IMR-90 (cell line): Measurements from ENCODE around the gene YPEL3. TPM values are rescaled to one million over a fixed set of nuclear protein-coding genes. Genes with fewer than 3 reads are reported as not detected.

Experiments used
- ATAC-seq: fragments of 200-7000 bp; cut with Tn5 transposase; 2 replicates; pipeline ENCODE4 v1.9.1; 2020; ENCODE audit warnings: low read depth, mild to moderate bottlenecking, moderate library complexity
- BruUV-seq: library from RNA; stranded (reverse); fragments of 400-500 nt; replicated peaks from 2 replicates; lab custom pipeline; 2021; lab: Mats Ljungman, UMichigan
- CTCF ChIA-PET: fragments of 300-600 bp; formaldehyde crosslinking; extraction: SDS; loops from one replicate; lab custom pipeline; 2021; ENCODE audit warnings: antibody characterized with exemption; lab: Yijun Ruan, JAX
- POLR2A ChIA-PET: fragments of 300-600 bp; sonication (Branson Sonifier 250); formaldehyde crosslinking; loops from one replicate; lab custom pipeline; 2022; ENCODE audit warnings: antibody characterized with exemption; ENCODE audit not compliant: unreplicated experiment; lab: Charles Lee
- DNase-seq: peaks from one replicate; pipeline ENCODE4 v3.0.0; 2013
- H2AFZ ChIP-seq: replicated peaks from 2 replicates; pipeline ENCODE3; 2013; ENCODE audit warnings: low read length, mild to moderate bottlenecking; ENCODE audit not compliant: poor library complexity
- H2AK5ac ChIP-seq: 2 replicates; pipeline ENCODE4 v1.6.1; 2013; ENCODE audit warnings: low read depth, low read length, inconsistent platforms
- H2AK9ac ChIP-seq: replicated peaks from 2 replicates; pipeline ENCODE3; 2013; ENCODE audit warnings: mild to moderate bottlenecking, low read depth, low read length, moderate library complexity; ENCODE audit not compliant: poor library complexity
- H2BK120ac ChIP-seq: 2 replicates; pipeline ENCODE4 v1.6.1; 2013; ENCODE audit warnings: low read depth, low read length, inconsistent platforms
- H2BK15ac ChIP-seq: 3 replicates; pipeline ENCODE4 v1.6.1; 2013; ENCODE audit warnings: low read depth, low read length, inconsistent platforms
- H2BK20ac ChIP-seq: 2 replicates; pipeline ENCODE4 v1.6.1; 2013; ENCODE audit warnings: low read depth, mild to moderate bottlenecking, inconsistent platforms, low read length, moderate library complexity
- H2BK5ac ChIP-seq: 2 replicates; pipeline ENCODE4 v1.6.1; 2013; ENCODE audit warnings: mild to moderate bottlenecking, low read depth, low read length, inconsistent platforms; ENCODE audit not compliant: poor library complexity, severe bottlenecking
- H3K14ac ChIP-seq: replicated peaks from 2 replicates; pipeline ENCODE4 v1.6.1; 2013; ENCODE audit warnings: low read depth, low read length, inconsistent platforms
- H3K18ac ChIP-seq: 2 replicates; pipeline ENCODE4 v1.6.1; 2013; ENCODE audit warnings: low read depth, low read length, control low read depth
- H3K23ac ChIP-seq: 2 replicates; pipeline ENCODE4 v1.6.1; 2013; ENCODE audit warnings: low read depth, low read length, inconsistent platforms
- H3K27ac ChIP-seq: 2 replicates; pipeline ENCODE4 v1.5.1; 2013; ENCODE audit warnings: mild to moderate bottlenecking, control low read depth, low read length; ENCODE audit not compliant: insufficient read depth
- H3K27me3 ChIP-seq: 2 replicates; pipeline ENCODE4 v1.6.1; 2013; ENCODE audit warnings: low read length; ENCODE audit not compliant: control insufficient read depth, insufficient read depth
- H3K36me3 ChIP-seq: 2 replicates; pipeline ENCODE4 v1.6.1; 2013; ENCODE audit warnings: low read length, mixed read lengths; ENCODE audit not compliant: control insufficient read depth, insufficient read depth
- H3K4ac ChIP-seq: 2 replicates; pipeline ENCODE4 v1.6.1; 2013; ENCODE audit warnings: low read depth, low read length, inconsistent platforms
- H3K4me1 ChIP-seq: 2 replicates; pipeline ENCODE4 v1.6.1; 2013; ENCODE audit warnings: low read length, mixed read lengths; ENCODE audit not compliant: control insufficient read depth, insufficient read depth
- H3K4me2 ChIP-seq: 2 replicates; pipeline ENCODE4 v1.6.1; 2013; ENCODE audit warnings: low read depth, mild to moderate bottlenecking, control low read depth, low read length, moderate library complexity
- H3K4me3 ChIP-seq: 2 replicates; pipeline ENCODE4 v1.5.1; 2013; ENCODE audit warnings: low read depth, mild to moderate bottlenecking, control low read depth, low read length, moderate library complexity; ENCODE audit not compliant: insufficient read depth
- H3K56ac ChIP-seq: 2 replicates; pipeline ENCODE4 v1.6.1; 2013; ENCODE audit warnings: low read length, inconsistent platforms; ENCODE audit not compliant: insufficient read depth; ENCODE audit errors: extremely low read depth
- H3K79me1 ChIP-seq, 2 experiments: 2 replicates each; pipeline ENCODE4 v1.6.1; 2013; ENCODE audit warnings: low read length in 2 of 2, inconsistent platforms in 1 of 2, low read depth in 1 of 2
- H3K9ac ChIP-seq: 2 replicates; pipeline ENCODE4 v1.6.1; 2013; ENCODE audit warnings: low read depth, low read length, control low read depth
- H3K9me1 ChIP-seq: 2 replicates; pipeline ENCODE4 v1.6.1; 2013; ENCODE audit warnings: low read length, inconsistent platforms; ENCODE audit not compliant: insufficient read depth
- H3K9me3 ChIP-seq: 2 replicates; pipeline ENCODE4 v1.6.1; 2013; ENCODE audit warnings: low read length; ENCODE audit not compliant: control insufficient read depth, insufficient read depth
- H4K20me1 ChIP-seq: 2 replicates; pipeline ENCODE4 v1.6.1; 2013; ENCODE audit warnings: low read length, inconsistent platforms; ENCODE audit not compliant: insufficient read depth
- H4K5ac ChIP-seq: 2 replicates; pipeline ENCODE4 v1.6.1; 2013; ENCODE audit warnings: mild to moderate bottlenecking, low read depth, low read length, control low read depth
- H4K8ac ChIP-seq, 2 experiments: 2 replicates each; pipeline ENCODE4 v1.6.1; 2013; ENCODE audit warnings: low read depth in 2 of 2, low read length in 2 of 2, control low read depth in 1 of 2, inconsistent platforms in 1 of 2
- H4K91ac ChIP-seq: 2 replicates; pipeline ENCODE4 v1.6.1; 2013; ENCODE audit warnings: low read depth, low read length, inconsistent platforms; ENCODE audit not compliant: insufficient read depth
- MAZ ChIP-seq: IDR thresholded peaks from 2 replicates; pipeline ENCODE4 v1.6.1; 2012; ENCODE audit warnings: low read depth, mild to moderate bottlenecking, low read length, improper control_type of control experiment, moderate library complexity, borderline replicate concordance
- POLR2A ChIP-seq: IDR thresholded peaks from 2 replicates; pipeline ENCODE4 v1.6.1; 2012; ENCODE audit warnings: mild to moderate bottlenecking, low read depth, low read length
- RCOR1 ChIP-seq: IDR thresholded peaks from 2 replicates; pipeline ENCODE4 v1.6.1; 2012; ENCODE audit warnings: mild to moderate bottlenecking, low read length, improper control_type of control experiment; ENCODE audit not compliant: insufficient replicate concordance
- RFX5 ChIP-seq: IDR thresholded peaks from 2 replicates; pipeline ENCODE4 v1.8.0; 2012; ENCODE audit warnings: low read depth, mild to moderate bottlenecking, low read length, moderate library complexity
- WGBS, 2 experiments: methylation state at CpG; one replicate each; pipeline versions ENCODE4 v1.1.5 to v1.1.7; 2013; ENCODE audit warnings: missing lambda C conversion rate in 2 of 2; ENCODE audit not compliant: insufficient read length in 1 of 2; ENCODE audit errors: extremely low coverage in 2 of 2; 5-methylcytosine and 5-hydroxymethylcytosine counted together
- dilution Hi-C: fragments of 300-500 bp; cut with HindIII; formaldehyde crosslinking; loops from one replicate; pipeline ENCODE4 v1.14.3; 2018; ENCODE audit warnings: low sequenced_read_pairs; ENCODE audit not compliant: unreplicated experiment
- in situ Hi-C: fragments of 300-500 bp; cut with MboI; formaldehyde crosslinking; loops from 3 replicates; pipeline ENCODE4 v1.14.3; 2019; ENCODE audit warnings: low sequenced_read_pairs, inconsistent platforms, mixed read lengths
- intact Hi-C: fragments of 100-400 bp; cut with micrococcal nuclease; formaldehyde crosslinking; loops from 2 replicates; pipeline ENCODE4 v1.10.0; 2022
- polyA plus RNA-seq, 3 experiments: library from polyadenylated mRNA; depleted of rRNA; stranded (reverse); fragments of >200 nt; gene quantifications; 2 replicates each; pipeline ENCODE4 v1.2.3, GENCODE V29; 2012; ENCODE audit warnings: low replicate concordance in 1 of 3
- total RNA-seq: library from RNA; depleted of rRNA; stranded (reverse); fragments of >200 nt; gene quantifications from 2 replicates; pipeline ENCODE4 v1.2.3, GENCODE V29; 2012

The YPEL3 gene
- total and polyA plus RNA-seq, 2 of the 4 experiments (the other 2 are of a cell fraction), result 1.1 to 25.6 TPM

DNA sequence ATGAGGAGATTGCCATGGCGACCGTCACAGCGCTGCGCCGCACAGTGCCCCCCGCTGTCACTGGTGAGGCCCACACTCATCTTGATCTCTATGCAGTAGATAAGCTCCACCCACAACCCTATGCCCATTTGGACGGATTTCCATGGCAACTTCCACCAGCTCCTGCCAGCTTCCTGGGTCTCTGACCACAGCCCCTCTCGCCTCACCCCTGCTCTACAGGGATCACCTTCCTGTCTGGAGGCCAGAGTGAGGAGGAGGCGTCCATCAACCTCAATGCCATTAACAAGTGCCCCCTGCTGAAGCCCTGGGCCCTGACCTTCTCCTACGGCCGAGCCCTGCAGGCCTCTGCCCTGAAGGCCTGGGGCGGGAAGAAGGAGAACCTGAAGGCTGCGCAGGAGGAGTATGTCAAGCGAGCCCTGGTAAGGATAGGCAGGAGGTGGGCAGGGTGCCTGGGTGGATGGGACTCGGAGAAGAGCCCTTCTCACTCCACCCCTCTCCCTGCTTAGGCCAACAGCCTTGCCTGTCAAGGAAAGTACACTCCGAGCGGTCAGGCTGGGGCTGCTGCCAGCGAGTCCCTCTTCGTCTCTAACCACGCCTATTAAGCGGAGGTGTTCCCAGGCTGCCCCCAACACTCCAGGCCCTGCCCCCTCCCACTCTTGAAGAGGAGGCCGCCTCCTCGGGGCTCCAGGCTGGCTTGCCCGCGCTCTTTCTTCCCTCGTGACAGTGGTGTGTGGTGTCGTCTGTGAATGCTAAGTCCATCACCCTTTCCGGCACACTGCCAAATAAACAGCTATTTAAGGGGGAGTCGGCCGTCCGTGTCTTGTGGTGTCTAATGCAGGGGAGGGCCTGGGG, 26.2 kb downstream of the YPEL3 start:
- Histone ChIP-seq H3K9ac (no peak overlapping the region), H3K36me3 (peaks cover 61% of the 10 kb centered on the region)
- no peak for DNase-seq

More for the DNA sequence above, 26.2 kb downstream of the YPEL3 start:
- H2BK120ac ChIP-seq, result no peak overlapping the region
- H4K8ac ChIP-seq, result no peak overlapping the region
- H2AFZ ChIP-seq, result peak overlapping the region; percentile 39
- H3K9me3 ChIP-seq, result no peaks in the 10 kb centered on the region
- no peak overlapping the region for H3K14ac ChIP-seq
- no peak overlapping the region for H3K4ac ChIP-seq
- H3K56ac ChIP-seq, result no peak overlapping the region
- dilution Hi-C loops, result no loop called here
- no peak overlapping the region for H2BK20ac ChIP-seq
- peaks cover 65% of the 10 kb centered on the region for H4K20me1 ChIP-seq
- H2AK5ac ChIP-seq, result no peak overlapping the region
- H3K79me1 ChIP-seq, result peaks cover 16 to 55% of the 10 kb centered on the region in 2 experiments
- 0 out of 2 replicates have a peak overlapping the region, but pooled peaks have one; percentile 48 for H3K23ac ChIP-seq
- BruUV-seq, result TSS peak; percentile 86
- H3K4me3 ChIP-seq, result no peak overlapping the region
- intact Hi-C loops, result no loop called here
- H3K4me2 ChIP-seq, result peak overlapping the region; percentile 12; the same call in 1 of the 2 replicates
- peaks cover 19% of the 10 kb centered on the region for H3K9me1 ChIP-seq
- H2BK5ac ChIP-seq, result no peak overlapping the region
- POLR2A ChIA-PET, result no interaction called here
- peaks cover 19% of the 10 kb centered on the region for H3K4me1 ChIP-seq
- CTCF ChIA-PET, result no interaction called here
- no peaks in the 10 kb centered on the region for H3K27me3 ChIP-seq
- TF ChIP-seq RFX5 (no peak), POLR2A (no peak), MAZ (no peak), RCOR1 (no peak)
- no peak overlapping the region for H2BK15ac ChIP-seq
- H4K5ac ChIP-seq, result no peak overlapping the region
- no peak overlapping the region for H3K18ac ChIP-seq
- H4K91ac ChIP-seq, result no peak overlapping the region
- H2AK9ac ChIP-seq, result peak overlapping the region; percentile 89
- no peak for ATAC-seq
- no peak overlapping the region for H3K27ac ChIP-seq
- WGBS, 2 experiments, result 80% methylated on average over 1 of the region's 31 CpGs; no CpG with 5 or more reads in 1 of the 2 experiments
- in situ Hi-C loops, result loop anchor here (10.0 kb wide), 1 partner anchor 335 kb away; the partner anchor contains the start of gene ZNF771
